ENCODE results near the gene COL6A5. TPM values are rescaled to one million over a fixed set of nuclear protein-coding genes. Genes with fewer than 3 reads are reported as not detected.

COL6A5 gene
- total RNA-seq, 1 experiment from 2014 or later, result not detected

DNA sequence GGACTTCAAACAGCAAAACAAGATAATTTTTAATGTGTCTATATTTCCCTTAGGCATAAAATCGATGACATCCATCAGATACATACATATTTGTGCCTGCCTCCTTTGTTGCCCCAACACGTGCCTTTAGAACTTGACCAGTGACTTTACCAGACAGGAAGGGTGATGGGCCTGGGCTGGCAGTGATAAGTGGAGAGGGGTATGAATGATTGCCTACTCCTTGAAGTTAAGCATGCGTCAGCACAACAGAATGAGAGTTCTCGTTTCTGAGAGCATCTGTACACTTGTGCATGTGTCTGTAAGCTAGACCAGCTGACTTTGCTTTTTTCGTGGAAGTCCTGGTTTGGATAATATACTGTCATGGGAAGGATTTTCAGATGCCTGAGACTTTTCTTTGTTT, 116.6 kb downstream of the COL6A5 start (continued):
- TF ChIP-seq, protein P1, sequence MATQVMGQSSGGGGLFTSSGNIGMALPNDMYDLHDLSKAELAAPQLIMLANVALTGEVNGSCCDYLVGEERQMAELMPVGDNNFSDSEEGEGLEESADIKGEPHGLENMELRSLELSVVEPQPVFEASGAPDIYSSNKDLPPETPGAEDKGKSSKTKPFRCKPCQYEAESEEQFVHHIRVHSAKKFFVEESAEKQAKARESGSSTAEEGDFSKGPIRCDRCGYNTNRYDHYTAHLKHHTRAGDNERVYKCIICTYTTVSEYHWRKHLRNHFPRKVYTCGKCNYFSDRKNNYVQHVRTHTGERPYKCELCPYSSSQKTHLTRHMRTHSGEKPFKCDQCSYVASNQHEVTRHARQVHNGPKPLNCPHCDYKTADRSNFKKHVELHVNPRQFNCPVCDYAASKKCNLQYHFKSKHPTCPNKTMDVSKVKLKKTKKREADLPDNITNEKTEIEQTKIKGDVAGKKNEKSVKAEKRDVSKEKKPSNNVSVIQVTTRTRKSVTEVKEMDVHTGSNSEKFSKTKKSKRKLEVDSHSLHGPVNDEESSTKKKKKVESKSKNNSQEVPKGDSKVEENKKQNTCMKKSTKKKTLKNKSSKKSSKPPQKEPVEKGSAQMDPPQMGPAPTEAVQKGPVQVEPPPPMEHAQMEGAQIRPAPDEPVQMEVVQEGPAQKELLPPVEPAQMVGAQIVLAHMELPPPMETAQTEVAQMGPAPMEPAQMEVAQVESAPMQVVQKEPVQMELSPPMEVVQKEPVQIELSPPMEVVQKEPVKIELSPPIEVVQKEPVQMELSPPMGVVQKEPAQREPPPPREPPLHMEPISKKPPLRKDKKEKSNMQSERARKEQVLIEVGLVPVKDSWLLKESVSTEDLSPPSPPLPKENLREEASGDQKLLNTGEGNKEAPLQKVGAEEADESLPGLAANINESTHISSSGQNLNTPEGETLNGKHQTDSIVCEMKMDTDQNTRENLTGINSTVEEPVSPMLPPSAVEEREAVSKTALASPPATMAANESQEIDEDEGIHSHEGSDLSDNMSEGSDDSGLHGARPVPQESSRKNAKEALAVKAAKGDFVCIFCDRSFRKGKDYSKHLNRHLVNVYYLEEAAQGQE (IDR thresholded peaks at IDR 0.05; ENCODE audit: low read depth), result no peak
- no peak for TF ChIP-seq EZH2 (IDR thresholded peaks at IDR 0.05)
- no peak for TF ChIP-seq CBX3 (IDR thresholded peaks at IDR 0.05; ENCODE audit: low read depth)
- TF ChIP-seq, protein P2, sequence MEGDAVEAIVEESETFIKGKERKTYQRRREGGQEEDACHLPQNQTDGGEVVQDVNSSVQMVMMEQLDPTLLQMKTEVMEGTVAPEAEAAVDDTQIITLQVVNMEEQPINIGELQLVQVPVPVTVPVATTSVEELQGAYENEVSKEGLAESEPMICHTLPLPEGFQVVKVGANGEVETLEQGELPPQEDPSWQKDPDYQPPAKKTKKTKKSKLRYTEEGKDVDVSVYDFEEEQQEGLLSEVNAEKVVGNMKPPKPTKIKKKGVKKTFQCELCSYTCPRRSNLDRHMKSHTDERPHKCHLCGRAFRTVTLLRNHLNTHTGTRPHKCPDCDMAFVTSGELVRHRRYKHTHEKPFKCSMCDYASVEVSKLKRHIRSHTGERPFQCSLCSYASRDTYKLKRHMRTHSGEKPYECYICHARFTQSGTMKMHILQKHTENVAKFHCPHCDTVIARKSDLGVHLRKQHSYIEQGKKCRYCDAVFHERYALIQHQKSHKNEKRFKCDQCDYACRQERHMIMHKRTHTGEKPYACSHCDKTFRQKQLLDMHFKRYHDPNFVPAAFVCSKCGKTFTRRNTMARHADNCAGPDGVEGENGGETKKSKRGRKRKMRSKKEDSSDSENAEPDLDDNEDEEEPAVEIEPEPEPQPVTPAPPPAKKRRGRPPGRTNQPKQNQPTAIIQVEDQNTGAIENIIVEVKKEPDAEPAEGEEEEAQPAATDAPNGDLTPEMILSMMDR (IDR thresholded peaks at IDR 0.05 in 2 of 3, conservative IDR thresholded peaks at IDR 0.05 in 1 of 3; ENCODE audit: borderline replicate concordance in 1 of 3, insufficient read depth in 1 of 3, low read depth in 2 of 3, low read length in 2 of 3), result no peak
- TF ChIP-seq JUND (IDR thresholded peaks at IDR 0.05), result no peak
- TF ChIP-seq CEBPB (IDR thresholded peaks at IDR 0.05; ENCODE audit: low read depth), result no peak

DNA sequence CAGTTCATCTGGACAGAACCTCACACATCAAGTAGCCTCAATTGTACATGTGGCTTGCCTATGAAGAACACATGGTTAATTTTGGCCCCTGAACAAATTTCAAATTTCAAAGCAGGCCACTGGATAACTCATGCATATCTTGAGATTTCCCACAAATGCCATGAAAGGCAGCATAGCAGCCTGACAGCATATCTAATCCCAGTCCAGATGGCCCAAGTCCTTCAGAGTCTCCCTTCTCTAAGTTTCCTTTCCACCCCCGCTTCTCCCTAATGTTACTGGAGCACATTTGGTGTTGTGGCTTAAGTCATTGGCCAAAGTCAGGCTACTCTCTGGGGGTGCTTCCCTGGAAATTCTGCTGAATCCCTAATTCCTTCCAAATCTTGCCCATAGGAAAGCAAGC, 117.7 kb downstream of the COL6A5 start:
- H3K9ac ChIP-seq (ENCODE audit: low read length), result no peak overlapping the region
- ATAC-seq (no peak), DNase-seq (ENCODE audit: low read depth, low spot score) (no peak)
- no peaks in the 10 kb centered on the region for H3K79me2 ChIP-seq (ENCODE audit: insufficient read depth, low read length)
- H3K4me3 ChIP-seq (replicated peaks in 1 of 2; ENCODE audit: low read depth in 1 of 2, low read length in 2 of 2), result no peak overlapping the region
- no TSS peak for BruUV-seq (replicated peaks)
- RAD21 ChIA-PET (ENCODE audit: low non-redundant PET in 1 of 2, low total read pairs in 2 of 2, uncharacterized antibody in 2 of 2, unreplicated experiment in 2 of 2), result no interaction called here
- no peak overlapping the region for H3K27ac ChIP-seq (ENCODE audit: low read depth, low read length)
- H3K4me2 ChIP-seq (ENCODE audit: low read length), result no peak overlapping the region
- H2AFZ ChIP-seq (ENCODE audit: low read depth, low read length, poor library complexity, severe bottlenecking), result no peak overlapping the region
- CTCF ChIA-PET, result no interaction called here
- intact Hi-C loops (cut with micrococcal nuclease), result no loop called here
- POLR2A ChIA-PET, result no interaction called here
- H3K27me3 ChIP-seq (ENCODE audit: insufficient read depth, low read length), result 0 out of 2 replicates have a peak, but pooled peaks cover 13% of the 10 kb centered on the region
- no peaks in the 10 kb centered on the region for H3K9me2 ChIP-seq (ENCODE audit: insufficient read depth)
- no peaks in the 10 kb centered on the region for H3K4me1 ChIP-seq (ENCODE audit: control insufficient read depth in 1 of 2, insufficient read depth in 2 of 2, low read length in 2 of 2)
- H3K9me3 ChIP-seq (ENCODE audit: control insufficient read depth in 1 of 2, insufficient read depth in 1 of 2, low read depth in 1 of 2, low read length in 2 of 2), result no peaks in the 10 kb centered on the region
- no peaks in the 10 kb centered on the region for H4K20me1 ChIP-seq (ENCODE audit: insufficient read depth)
- H3K36me3 ChIP-seq (ENCODE audit: control insufficient read depth in 1 of 2, insufficient read depth in 2 of 2, low read length in 2 of 2), result no peaks in the 10 kb centered on the region
- TF ChIP-seq, protein P1 (IDR thresholded peaks at IDR 0.05; ENCODE audit: low read depth), result no peak
- TF ChIP-seq CEBPB (IDR thresholded peaks at IDR 0.05; ENCODE audit: low read depth) (no peak), POLR2AphosphoS5 (IDR thresholded peaks at IDR 0.05; ENCODE audit: low read depth, low read length) (no peak), SRF (IDR thresholded peaks at IDR 0.05; ENCODE audit: low read depth) (no peak), TCF7L2 (IDR thresholded peaks at IDR 0.05; ENCODE audit: borderline replicate concordance, extremely low read depth, insufficient read depth, insufficient read length) (no peak), ZBTB33 (IDR thresholded peaks at IDR 0.05; ENCODE audit: extremely low read depth, insufficient replicate concordance, low read length) (no peak), EZH2 (IDR thresholded peaks at IDR 0.05) (no peak)
